ENCODE results near the gene DBH.

DBH gene

DNA sequence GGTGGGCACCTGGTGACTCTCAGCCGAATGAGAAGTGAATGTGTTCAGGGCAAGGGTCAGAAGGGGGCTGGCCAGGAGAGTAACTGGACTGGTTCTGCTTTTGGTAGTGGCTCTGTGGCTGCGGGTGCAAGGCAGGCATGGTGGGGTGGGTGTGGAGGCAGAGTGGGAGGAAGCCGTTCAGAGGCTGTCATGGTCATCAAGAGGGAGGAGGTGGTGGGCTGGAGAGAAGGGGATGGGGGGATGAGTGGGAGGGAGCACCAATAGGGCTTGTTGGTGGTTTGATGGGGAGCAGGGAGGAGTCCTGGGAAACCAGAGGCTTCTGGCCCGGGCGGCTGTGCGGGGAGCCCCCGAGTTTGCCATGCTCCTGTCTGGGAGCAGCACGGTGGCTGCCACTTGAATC, 40.3 kb upstream of the DBH start:
- H3K4me3 ChIP-seq (ENCODE audit: low read length), result no peak overlapping the region
- no peak overlapping the region for H3K9ac ChIP-seq (ENCODE audit: low read depth, low read length)
- no peak overlapping the region for H3K27ac ChIP-seq (ENCODE audit: low read length)
- peaks cover 18% of the 10 kb centered on the region for H3K9me3 ChIP-seq (ENCODE audit: insufficient read depth, low read depth, low read length)
- no peaks in the 10 kb centered on the region for H3K4me1 ChIP-seq (ENCODE audit: insufficient read depth, low read length)
- H3K36me3 ChIP-seq (ENCODE audit: insufficient read depth, low read depth, low read length), result no peaks in the 10 kb centered on the region
- H3K27me3 ChIP-seq (ENCODE audit: insufficient read depth, low read length), result no peaks in the 10 kb centered on the region

DNA sequence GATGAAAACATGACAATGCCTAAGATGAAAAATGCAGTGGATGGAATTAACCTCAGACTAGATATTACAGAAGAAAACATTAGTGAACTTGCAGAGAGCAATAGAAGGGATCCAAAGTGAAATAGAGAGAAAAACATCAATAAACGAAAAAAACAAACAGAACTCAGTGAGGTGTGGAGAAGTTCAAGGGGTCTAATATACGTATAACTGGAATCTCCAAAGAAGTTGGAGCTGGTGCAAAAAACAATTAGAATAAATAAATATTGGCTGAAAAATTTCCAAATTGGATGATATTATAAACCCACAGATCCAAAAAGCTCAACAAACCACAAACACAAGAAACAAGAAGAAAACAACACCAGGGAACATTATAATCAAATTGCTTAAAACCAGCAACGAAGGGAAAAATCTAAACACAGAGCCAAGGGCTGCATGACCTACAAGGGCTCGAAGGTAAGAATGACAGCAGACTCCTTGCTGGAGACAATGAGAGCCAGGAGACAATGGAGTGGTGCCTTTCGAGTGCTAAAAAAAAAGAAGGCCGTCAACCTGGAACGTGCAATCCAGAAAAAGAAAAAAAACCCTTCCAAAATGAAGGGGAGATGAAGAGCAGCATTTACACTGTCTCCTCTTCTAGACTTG, 38.7 kb upstream of the DBH start:
- H3K27ac ChIP-seq (ENCODE audit: low read length), result no peak overlapping the region
- H3K9ac ChIP-seq (ENCODE audit: low read depth, low read length), result no peak overlapping the region
- H3K27me3 ChIP-seq (ENCODE audit: insufficient read depth, low read length), result no peaks in the 10 kb centered on the region
- H3K4me3 ChIP-seq (ENCODE audit: low read length), result no peak overlapping the region
- H3K9me3 ChIP-seq (ENCODE audit: insufficient read depth, low read depth, low read length), result peaks cover 18% of the 10 kb centered on the region
- no peaks in the 10 kb centered on the region for H3K36me3 ChIP-seq (ENCODE audit: insufficient read depth, low read depth, low read length)
- H3K4me1 ChIP-seq (ENCODE audit: insufficient read depth, low read length), result no peaks in the 10 kb centered on the region

DNA sequence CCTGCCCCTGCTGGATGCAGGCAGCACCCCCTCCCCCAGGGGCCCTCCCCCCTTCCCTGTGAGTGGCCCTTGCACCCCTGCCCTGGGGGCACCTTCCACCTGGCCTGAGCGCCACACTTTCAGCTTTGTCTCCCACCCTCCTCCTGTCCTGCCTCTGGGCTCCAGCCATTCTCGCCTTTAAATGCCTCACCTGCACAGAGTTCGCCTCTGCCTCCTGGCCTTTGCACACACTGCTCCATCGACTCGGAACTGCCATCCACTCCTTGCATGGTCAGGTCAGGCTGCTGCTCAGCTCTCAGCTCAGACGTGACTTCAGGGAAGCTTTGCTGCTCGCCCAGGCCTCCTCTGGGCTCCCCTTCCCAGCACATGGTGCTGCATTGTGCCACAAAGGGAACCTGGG, 37.2 kb upstream of the DBH start:
- H3K27me3 ChIP-seq (ENCODE audit: insufficient read depth, low read length), result no peaks in the 10 kb centered on the region
- H3K4me1 ChIP-seq (ENCODE audit: insufficient read depth, low read length), result no peaks in the 10 kb centered on the region; the same call in 1 of the 2 replicates
- peaks cover 18% of the 10 kb centered on the region for H3K9me3 ChIP-seq (ENCODE audit: insufficient read depth, low read depth, low read length)
- H3K4me3 ChIP-seq (ENCODE audit: low read length), result no peak overlapping the region
- no peak overlapping the region for H3K27ac ChIP-seq (ENCODE audit: low read length)
- H3K36me3 ChIP-seq (ENCODE audit: insufficient read depth, low read depth, low read length), result no peaks in the 10 kb centered on the region
- H3K9ac ChIP-seq (ENCODE audit: low read depth, low read length), result no peak overlapping the region

DNA sequence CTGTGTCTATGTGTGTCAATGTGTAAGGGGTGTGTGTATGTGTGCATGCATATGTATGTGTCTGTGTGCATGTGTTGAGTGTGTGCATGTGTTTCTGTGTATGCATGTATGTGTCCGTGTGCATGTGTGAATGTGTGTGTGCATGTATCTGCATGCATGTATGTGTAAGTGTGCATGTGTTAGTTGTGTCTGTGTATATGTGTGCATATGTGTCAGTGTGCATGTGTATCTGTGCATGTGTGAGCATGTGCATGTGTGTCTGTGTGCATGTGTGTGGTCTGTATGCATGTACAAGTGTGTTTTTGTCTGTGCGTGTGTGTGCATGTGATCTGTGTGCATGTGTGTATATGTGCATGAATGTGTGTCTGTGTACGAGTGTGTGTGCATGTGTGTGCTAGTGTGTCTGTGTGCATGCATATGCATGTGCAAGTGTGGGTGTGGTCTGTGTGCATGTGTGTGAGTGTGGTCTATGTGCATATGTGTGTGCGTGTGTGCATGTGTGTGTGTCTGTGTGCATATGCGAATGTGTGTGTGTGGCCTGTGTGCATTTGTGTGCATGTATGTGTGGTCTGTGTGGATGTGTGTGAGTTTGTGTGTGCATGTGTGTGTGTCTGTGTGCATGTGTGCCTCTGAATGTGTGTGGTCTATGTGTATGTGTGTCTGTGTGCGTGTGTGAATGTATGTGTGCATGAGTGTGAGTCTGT, 36.5 kb upstream of the DBH start:
- H3K4me1 ChIP-seq (ENCODE audit: insufficient read depth, low read length), result no peaks in the 10 kb centered on the region; the same call in 1 of the 2 replicates
- H3K27me3 ChIP-seq (ENCODE audit: insufficient read depth, low read length), result no peaks in the 10 kb centered on the region
- H3K4me3 ChIP-seq (ENCODE audit: low read length), result no peak overlapping the region
- no peak overlapping the region for H3K27ac ChIP-seq (ENCODE audit: low read length)
- H3K36me3 ChIP-seq (ENCODE audit: insufficient read depth, low read depth, low read length), result no peaks in the 10 kb centered on the region
- no peak overlapping the region for H3K9ac ChIP-seq (ENCODE audit: low read depth, low read length)
- H3K9me3 ChIP-seq (ENCODE audit: insufficient read depth, low read depth, low read length), result peaks cover 18% of the 10 kb centered on the region

DNA sequence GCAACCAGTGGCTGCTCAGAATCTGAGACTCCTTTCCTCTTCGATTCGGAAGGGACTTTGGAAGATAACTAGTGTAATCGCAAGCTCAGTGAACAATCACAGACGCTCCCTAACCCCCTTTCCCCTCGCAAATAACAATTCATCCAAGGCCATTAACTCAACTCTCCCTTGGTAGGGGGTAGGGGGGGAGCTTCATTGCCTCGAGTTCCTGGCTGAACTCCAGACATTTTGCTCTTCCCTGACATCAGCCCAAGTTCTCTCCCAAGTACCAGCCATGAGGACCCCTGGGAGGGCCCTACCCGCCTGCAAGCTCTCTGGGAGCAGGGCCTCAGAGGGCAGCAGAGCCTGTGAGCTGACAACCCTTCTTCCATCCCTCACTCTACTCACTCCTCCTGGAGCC, 35.4 kb upstream of the DBH start:
- Histone ChIP-seq H3K9me3 (ENCODE audit: insufficient read depth, low read depth, low read length) (peaks cover 18% of the 10 kb centered on the region), H3K9ac (ENCODE audit: low read depth, low read length) (no peak overlapping the region)

DNA sequence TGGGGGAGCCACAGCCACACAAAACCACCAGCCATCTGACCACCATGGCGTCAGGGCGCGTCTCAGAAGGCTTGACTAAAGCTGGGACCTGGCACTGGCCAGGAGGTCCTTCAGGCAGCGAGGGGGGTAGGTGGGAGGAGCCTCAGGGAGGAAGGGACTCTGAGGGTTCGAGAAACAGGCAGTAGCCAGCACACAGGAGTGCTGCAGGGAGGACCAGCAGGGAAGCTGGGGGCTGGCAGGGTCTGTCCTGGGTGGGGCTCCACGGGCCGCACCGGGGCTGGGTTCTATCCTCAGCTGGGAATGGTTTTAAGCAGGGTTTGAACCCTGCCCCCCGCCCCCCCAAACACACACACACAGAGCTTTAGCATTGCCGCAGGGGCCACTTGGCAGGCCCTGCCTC, 34.4 kb upstream of the DBH start:
- Histone ChIP-seq H3K36me3 (ENCODE audit: insufficient read depth, low read depth, low read length) (no peaks in the 10 kb centered on the region), H3K27ac (ENCODE audit: low read length) (no peak overlapping the region), H3K27me3 (ENCODE audit: insufficient read depth, low read length) (peaks cover 5% of the 10 kb centered on the region), H3K9me3 (ENCODE audit: insufficient read depth, low read depth, low read length) (peaks cover 14% of the 10 kb centered on the region), H3K4me3 (ENCODE audit: low read length) (no peak overlapping the region), H3K4me1 (ENCODE audit: insufficient read depth, low read length) (no peaks in the 10 kb centered on the region; the same call in 1 of the 2 replicates), H3K9ac (ENCODE audit: low read depth, low read length) (no peak overlapping the region)

More for the DNA sequence above, 35.4 kb upstream of the DBH start:
- no peak overlapping the region for H3K4me3 ChIP-seq (ENCODE audit: low read length)
- no peaks in the 10 kb centered on the region for H3K36me3 ChIP-seq (ENCODE audit: insufficient read depth, low read depth, low read length)
- no peaks in the 10 kb centered on the region for H3K27me3 ChIP-seq (ENCODE audit: insufficient read depth, low read length)
- H3K4me1 ChIP-seq (ENCODE audit: insufficient read depth, low read length), result no peaks in the 10 kb centered on the region; the same call in 1 of the 2 replicates
- H3K27ac ChIP-seq (ENCODE audit: low read length), result no peak overlapping the region

DNA sequence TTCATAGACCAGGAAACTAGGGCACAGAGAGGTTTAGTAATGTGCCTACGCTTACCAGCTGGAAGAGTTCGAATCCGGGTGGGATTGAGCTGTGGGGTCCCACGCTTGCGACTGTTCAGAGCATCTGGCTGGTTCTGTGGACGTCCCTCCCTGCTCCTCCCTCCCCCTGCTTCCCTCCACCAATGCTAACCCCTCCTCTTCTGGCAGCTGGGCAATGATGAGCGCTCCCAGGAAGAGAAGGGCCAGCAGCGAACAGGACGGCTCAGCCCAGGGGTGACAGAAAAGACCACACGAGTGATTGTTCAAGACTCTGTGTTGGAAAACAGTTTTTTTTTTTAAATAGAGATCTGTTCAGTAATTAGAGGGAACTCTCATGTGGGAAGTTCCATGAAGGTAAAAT, 33.9 kb upstream of the DBH start:
- no peaks in the 10 kb centered on the region for H3K36me3 ChIP-seq (ENCODE audit: insufficient read depth, low read depth, low read length)
- peaks cover 8% of the 10 kb centered on the region for H3K9me3 ChIP-seq (ENCODE audit: insufficient read depth, low read depth, low read length)
- H3K4me1 ChIP-seq (ENCODE audit: insufficient read depth, low read length), result no peaks in the 10 kb centered on the region; the same call in 1 of the 2 replicates
- no peak overlapping the region for H3K27ac ChIP-seq (ENCODE audit: low read length)
- H3K9ac ChIP-seq (ENCODE audit: low read depth, low read length), result no peak overlapping the region
- H3K4me3 ChIP-seq (ENCODE audit: low read length), result no peak overlapping the region
- H3K27me3 ChIP-seq (ENCODE audit: insufficient read depth, low read length), result peaks cover 10% of the 10 kb centered on the region

DNA sequence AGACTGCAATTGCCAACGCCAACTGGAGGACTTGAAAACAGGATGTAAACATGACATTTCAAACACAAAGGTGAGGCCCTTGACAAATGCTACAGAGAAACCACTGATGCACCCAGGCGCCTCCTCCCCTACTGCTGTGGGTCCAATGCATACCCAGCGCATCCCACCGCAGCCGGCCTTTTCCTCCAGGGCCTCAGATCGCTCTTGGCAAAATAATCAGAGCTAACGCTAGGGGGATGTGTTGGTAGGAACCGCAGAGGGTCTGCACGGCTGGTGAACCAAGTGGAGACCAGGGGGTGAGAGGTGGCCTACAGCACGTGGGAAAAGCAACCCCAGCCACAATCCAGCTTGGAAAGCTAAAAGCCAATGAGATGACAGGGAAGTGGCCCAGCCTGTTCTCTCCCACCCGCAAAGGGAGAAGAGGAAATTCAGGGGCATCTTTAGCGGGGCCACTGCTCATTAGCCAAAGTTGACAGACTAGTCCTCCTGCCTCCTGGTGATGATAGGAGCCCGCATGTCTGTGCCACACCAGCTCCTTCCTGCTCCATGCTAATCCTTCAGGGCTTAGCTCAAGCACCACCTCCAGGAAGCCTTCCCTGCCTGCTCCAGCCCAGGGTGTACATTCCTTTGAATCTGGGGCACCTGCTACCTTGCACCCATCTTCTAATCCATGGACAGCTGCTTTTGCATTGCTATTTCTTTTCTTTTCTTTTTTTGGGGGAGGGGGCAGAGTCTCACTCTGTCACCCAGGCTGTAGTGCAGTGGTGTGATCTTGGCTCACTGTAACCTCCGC, 32.8 kb upstream of the DBH start:
- H3K9ac ChIP-seq (ENCODE audit: low read depth, low read length), result no peak overlapping the region
- no peaks in the 10 kb centered on the region; the same call in 1 of the 2 replicates for H3K4me1 ChIP-seq (ENCODE audit: insufficient read depth, low read length)
- H3K9me3 ChIP-seq (ENCODE audit: insufficient read depth, low read depth, low read length), result no peaks in the 10 kb centered on the region
- H3K4me3 ChIP-seq (ENCODE audit: low read length), result no peak overlapping the region
- no peak overlapping the region for H3K27ac ChIP-seq (ENCODE audit: low read length)
- H3K27me3 ChIP-seq (ENCODE audit: insufficient read depth, low read length), result peaks cover 21% of the 10 kb centered on the region
- H3K36me3 ChIP-seq (ENCODE audit: insufficient read depth, low read depth, low read length), result no peaks in the 10 kb centered on the region

DNA sequence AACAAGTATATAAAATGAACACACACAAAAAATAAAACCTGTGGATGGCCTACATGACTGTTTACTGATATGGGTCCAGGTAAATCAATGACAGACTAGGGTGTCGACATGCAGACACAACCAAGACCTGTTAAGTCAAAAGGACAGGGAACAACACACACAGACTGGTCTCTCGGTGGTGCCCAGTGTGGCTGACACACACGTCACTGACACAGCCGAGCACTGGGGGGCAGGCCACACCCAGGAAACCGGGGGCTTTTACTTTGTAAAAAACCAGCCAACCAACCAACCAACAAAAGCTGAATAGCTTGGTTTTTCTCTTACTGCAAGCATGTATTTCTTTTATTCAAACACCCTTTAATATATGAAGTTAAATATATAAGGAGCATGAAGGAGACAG, 31.9 kb upstream of the DBH start:
- Histone ChIP-seq H3K4me3 (ENCODE audit: low read length) (no peak overlapping the region), H3K9ac (ENCODE audit: low read depth, low read length) (no peak overlapping the region), H3K4me1 (ENCODE audit: insufficient read depth, low read length) (no peaks in the 10 kb centered on the region; the same call in 1 of the 2 replicates), H3K36me3 (ENCODE audit: insufficient read depth, low read depth, low read length) (no peaks in the 10 kb centered on the region), H3K9me3 (ENCODE audit: insufficient read depth, low read depth, low read length) (no peaks in the 10 kb centered on the region), H3K27ac (ENCODE audit: low read length) (no peak overlapping the region), H3K27me3 (ENCODE audit: insufficient read depth, low read length) (peaks cover 27% of the 10 kb centered on the region)

DNA sequence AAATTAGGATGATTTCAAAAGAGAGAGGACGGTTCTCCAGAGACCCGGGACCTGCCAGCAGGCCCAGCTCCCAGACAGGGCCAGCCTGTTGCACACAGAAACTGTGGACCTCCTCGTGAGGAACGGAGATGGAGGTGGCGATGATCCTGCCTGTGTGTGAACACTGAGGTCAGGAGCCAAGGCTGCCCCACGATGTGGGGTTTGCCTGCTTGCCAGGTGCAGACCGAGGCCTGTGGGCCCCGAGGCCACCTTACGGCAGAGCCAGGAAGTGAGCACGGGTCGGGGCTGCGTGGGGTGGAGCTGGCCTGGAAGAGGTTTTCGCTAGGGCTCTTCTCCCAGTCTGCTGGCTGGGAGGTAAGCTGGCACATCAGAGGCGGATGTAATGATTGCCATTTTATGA, 31.3 kb upstream of the DBH start:
- peaks cover 33% of the 10 kb centered on the region for H3K27me3 ChIP-seq (ENCODE audit: insufficient read depth, low read length)
- no peaks in the 10 kb centered on the region for H3K9me3 ChIP-seq (ENCODE audit: insufficient read depth, low read depth, low read length)
- no peak overlapping the region for H3K27ac ChIP-seq (ENCODE audit: low read length)
- no peak overlapping the region for H3K4me3 ChIP-seq (ENCODE audit: low read length)
- H3K4me1 ChIP-seq (ENCODE audit: insufficient read depth, low read length), result no peaks in the 10 kb centered on the region; the same call in 1 of the 2 replicates
- no peaks in the 10 kb centered on the region for H3K36me3 ChIP-seq (ENCODE audit: insufficient read depth, low read depth, low read length)
- no peak overlapping the region for H3K9ac ChIP-seq (ENCODE audit: low read depth, low read length)

DNA sequence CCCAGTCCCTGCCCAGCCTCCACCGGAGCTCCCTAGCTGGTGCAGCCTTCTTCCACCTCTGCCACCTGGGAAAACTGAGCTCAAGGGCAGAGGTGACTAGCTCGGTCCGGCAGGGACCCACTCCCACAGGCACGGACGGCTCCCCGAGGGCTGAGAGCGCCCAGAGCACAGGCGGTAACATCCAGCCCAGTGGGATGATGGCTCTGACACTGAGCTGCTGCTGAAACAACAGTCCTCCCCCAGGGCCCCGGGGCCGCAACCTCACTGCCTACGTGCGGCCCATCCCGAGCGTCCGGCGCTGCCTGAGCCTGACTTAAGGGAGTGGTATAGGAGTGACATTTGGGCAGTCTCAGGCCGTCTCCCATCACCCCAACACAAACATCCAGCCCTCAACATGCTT, 30.7 kb upstream of the DBH start:
- H3K4me1 ChIP-seq (ENCODE audit: insufficient read depth, low read length), result no peaks in the 10 kb centered on the region; the same call in 1 of the 2 replicates
- no peaks in the 10 kb centered on the region for H3K9me3 ChIP-seq (ENCODE audit: insufficient read depth, low read depth, low read length)
- no peak overlapping the region for H3K4me3 ChIP-seq (ENCODE audit: low read length)
- no peak overlapping the region for H3K27ac ChIP-seq (ENCODE audit: low read length)
- H3K36me3 ChIP-seq (ENCODE audit: insufficient read depth, low read depth, low read length), result no peaks in the 10 kb centered on the region
- H3K27me3 ChIP-seq (ENCODE audit: insufficient read depth, low read length), result peaks cover 37% of the 10 kb centered on the region
- no peak overlapping the region for H3K9ac ChIP-seq (ENCODE audit: low read depth, low read length)
